ENCODE results near the gene TRPM5.

- no peak for TF ChIP-seq CTCF (IDR thresholded peaks at IDR 0.05)
- no peak for TF ChIP-seq TAF1 (IDR thresholded peaks at IDR 0.05; ENCODE audit: borderline replicate concordance, low read depth, low read length)
Measured at GRCh38 chr11:2425506-2425905, 18.8 kb downstream of the TRPM5 start.

All from SK-N-SH (cell line).